ENCODE measurements around the gene NREP. TPM values are rescaled to one million over a fixed set of nuclear protein-coding genes. Genes with fewer than 3 reads are reported as not detected.

NREP gene
- total and polyA plus RNA-seq, 2 donors (not counting 3 experiments of a cell fraction or from before 2014, with no cell fraction given): 96.7 to 112 TPM

DNA sequence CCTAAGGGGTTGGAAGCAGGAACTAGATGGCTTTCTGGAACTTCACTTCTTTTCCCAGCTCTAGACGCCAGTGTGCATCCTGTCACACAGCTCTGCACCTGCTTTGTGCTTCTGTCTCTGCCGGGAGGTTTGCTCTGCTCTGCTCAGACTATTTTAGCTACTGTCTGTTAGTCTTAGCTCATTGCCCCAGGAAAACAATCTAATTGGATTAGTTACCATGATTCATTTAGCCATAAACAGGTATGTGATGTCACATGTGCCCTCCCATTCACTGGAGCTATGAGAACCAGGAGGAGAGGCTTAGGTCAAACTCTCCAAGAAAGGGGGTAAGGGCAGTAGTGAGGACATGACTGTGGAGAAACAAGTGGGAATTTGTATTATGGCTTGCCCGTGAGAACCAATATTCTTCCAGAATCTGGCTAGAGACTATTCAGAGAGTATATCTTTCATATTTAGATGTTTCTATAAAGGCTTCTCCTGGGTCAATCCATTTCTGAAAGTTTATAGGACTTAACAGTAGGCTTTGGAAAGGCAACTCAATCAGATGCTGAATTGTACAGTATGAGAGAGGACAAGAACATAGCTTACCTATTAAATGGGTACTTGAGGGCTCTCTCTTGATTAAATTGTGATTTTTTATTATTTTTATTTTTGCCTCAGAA, 22.4 kb upstream of the NREP start:
- H3K4me3 ChIP-seq (replicated peaks in 1 of 3; ENCODE audit: insufficient read depth in 1 of 3, low read depth in 1 of 3, low read length in 3 of 3): no peak overlapping the region
- H3K9ac ChIP-seq (replicated peaks; ENCODE audit: extremely low read depth, insufficient read depth, low read length): no peak overlapping the region
- BruUV-seq (replicated peaks): no TSS peak
- no peaks in the 10 kb centered on the region for H3K27me3 ChIP-seq (ENCODE audit: control insufficient read depth in 2 of 2, insufficient read depth in 2 of 2, low read length in 2 of 2)
- DNase-seq (ENCODE audit: low read depth, low spot score) (no peak), FAIRE-seq (no peak)
- H3K4me1 ChIP-seq (ENCODE audit: control insufficient read depth, extremely low read depth, insufficient read depth, low read length): peaks cover 5% of the 10 kb centered on the region
- H2AFZ ChIP-seq (ENCODE audit: low read depth, low read length): no peak overlapping the region
- no peaks in the 10 kb centered on the region for H3K79me2 ChIP-seq (ENCODE audit: control insufficient read depth, insufficient read depth, low read length)
- intact Hi-C loops (cut with micrococcal nuclease) (no loop called here), dilution Hi-C loops (cut with MboI; ENCODE audit: extremely low pct_ligation_motif_present, low sequenced_read_pairs) (no loop called here)
- ChIA-PET POLR2A (no interaction called here), CTCF (no interaction called here)
- no peaks in the 10 kb centered on the region for H3K9me1 ChIP-seq (replicated peaks; ENCODE audit: control insufficient read depth, extremely low read depth, insufficient read depth, low read length)
- H4K20me1 ChIP-seq (replicated peaks; ENCODE audit: control insufficient read depth, extremely low read depth, insufficient read depth, low read length): no peaks in the 10 kb centered on the region
- no peak overlapping the region for H3K27ac ChIP-seq (ENCODE audit: insufficient read depth, low read depth, low read length)
- no peak overlapping the region for H3K4me2 ChIP-seq (ENCODE audit: insufficient read depth, low read length)
- no peaks in the 10 kb centered on the region for H3K36me3 ChIP-seq (ENCODE audit: control insufficient read depth in 2 of 2, extremely low read depth in 1 of 2, insufficient read depth in 2 of 2, low read length in 2 of 2)
- TF ChIP-seq GATA2 (IDR thresholded peaks at IDR 0.05; ENCODE audit: insufficient read depth, insufficient read length, low read depth, low read length): no peak
- TF ChIP-seq FOS (IDR thresholded peaks at IDR 0.05; ENCODE audit: borderline replicate concordance, insufficient read depth, low read length): no peak
- TF ChIP-seq MYC (IDR thresholded peaks at IDR 0.05; ENCODE audit: low read depth, low read length): no peak
- TF ChIP-seq MAX (IDR thresholded peaks at IDR 0.05; ENCODE audit: insufficient read depth, insufficient read length): no peak
- TF ChIP-seq POLR2A (IDR thresholded peaks at IDR 0.05; ENCODE audit: low read depth, low read length): no peak
- TF ChIP-seq JUN (IDR thresholded peaks at IDR 0.05; ENCODE audit: borderline replicate concordance, insufficient read depth, insufficient read length, low read depth): no peak
- no peaks in the 10 kb centered on the region for H3K9me3 ChIP-seq (replicated peaks; ENCODE audit: control insufficient read depth, insufficient read depth, low read length)

Measured in endothelial cell of umbilical vein (primary cell).